ENCODE measurements around the gene DYRK2.
A peak's percentile ranks its signal among the peaks of the same experiment; 100 is the strongest.

Gene DYRK2

GRCh38 chr12:67648521-67649260 lies at the start of gene DYRK2:
TSS of gene DYRK2 (plus strand) at chr12:67648745. CDS start at chr12:67649134, 389 bp downstream.
- ATAC-seq = peak; percentile 62 to 67

GRCh38 chr12:67599691-67600090 lies 48.9 kb upstream of the DYRK2 start:
- ATAC-seq = peak; percentile 17 to 49

GRCh38 chr12:67601126-67601525 lies 47.4 kb upstream of the DYRK2 start:
- no peak for ATAC-seq

DNA sequence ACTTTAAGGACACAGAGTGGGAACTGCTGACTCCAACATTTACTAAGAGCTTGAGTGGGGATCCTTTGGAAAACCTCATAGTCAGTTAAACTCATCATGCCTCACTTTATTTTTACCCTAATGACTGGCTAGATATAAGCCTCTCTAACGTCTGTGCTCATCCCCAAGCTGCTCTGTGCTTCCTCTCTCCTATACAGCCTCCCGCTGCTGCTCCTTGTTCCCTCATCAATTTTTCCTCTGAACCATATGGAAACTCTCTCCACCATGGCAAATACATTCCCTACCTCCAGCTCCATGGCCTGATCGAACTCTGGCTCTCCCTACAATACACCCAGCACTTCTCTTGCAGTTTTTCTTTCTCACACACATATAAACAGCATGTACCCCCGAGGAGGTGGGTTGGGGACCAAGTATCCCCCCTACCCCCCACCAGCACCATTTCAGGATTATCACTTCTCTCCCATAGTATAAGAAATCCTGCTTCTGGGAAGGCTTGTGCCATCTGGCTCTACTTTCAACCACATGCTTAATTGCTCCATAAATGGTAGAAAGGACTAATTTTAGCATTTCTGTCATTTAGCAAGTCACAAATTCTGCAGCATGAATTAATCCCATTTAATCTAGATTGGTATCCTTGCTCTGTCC lies 39.2 kb upstream of the DYRK2 start:
- ATAC-seq = no peak

DNA sequence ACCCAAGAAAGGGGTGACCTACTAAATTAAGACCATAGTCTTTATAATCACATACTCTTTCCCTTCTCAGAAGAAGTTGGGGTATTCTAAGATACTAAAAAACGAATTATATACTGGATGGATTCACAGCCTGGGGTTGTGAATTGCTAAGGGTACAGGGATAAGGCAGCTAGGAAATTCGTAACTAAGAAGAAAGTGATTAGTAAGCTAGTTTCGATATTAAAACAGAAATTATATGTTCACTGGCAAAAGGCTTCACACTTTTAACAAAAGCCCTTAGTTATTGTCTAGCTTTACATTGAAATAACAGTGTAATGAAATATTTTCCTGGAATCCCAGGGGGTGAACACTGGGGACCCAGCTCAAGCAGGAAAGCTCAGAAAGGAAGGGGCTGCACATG lies 35.5 kb upstream of the DYRK2 start:
- ATAC-seq = no peak

- ATAC-seq = no peak
Observed at GRCh38 chr12:67617629-67618028, 30.9 kb upstream of the DYRK2 start.

GRCh38 chr12:67618303-67618702 lies 30.2 kb upstream of the DYRK2 start:
- no peak for ATAC-seq

- no peak for ATAC-seq
Observed at GRCh38 chr12:67621112-67621511, 27.4 kb upstream of the DYRK2 start.

GRCh38 chr12:67621926-67622325 lies 26.6 kb upstream of the DYRK2 start:
- ATAC-seq = no peak

DNA sequence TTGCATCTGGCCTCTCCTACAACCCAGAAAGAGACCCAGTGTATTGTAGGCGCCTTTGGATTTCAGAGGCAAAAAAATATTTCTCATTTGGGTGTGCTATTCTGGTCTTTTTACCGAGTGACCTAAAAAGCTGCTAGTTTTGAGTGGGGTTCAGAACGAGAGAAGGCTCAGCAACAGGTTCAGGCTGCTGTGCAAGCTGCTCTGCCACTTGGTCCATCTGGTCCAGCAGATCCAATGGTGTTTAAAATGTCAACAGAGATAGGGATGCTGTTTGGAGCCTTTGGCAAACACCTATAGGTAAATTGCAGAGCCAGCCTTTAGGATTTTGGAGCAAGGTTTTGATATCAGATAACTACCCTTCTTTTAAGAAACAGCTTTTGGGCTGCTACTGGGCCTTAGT lies 25.3 kb upstream of the DYRK2 start:
- no peak for ATAC-seq

DNA sequence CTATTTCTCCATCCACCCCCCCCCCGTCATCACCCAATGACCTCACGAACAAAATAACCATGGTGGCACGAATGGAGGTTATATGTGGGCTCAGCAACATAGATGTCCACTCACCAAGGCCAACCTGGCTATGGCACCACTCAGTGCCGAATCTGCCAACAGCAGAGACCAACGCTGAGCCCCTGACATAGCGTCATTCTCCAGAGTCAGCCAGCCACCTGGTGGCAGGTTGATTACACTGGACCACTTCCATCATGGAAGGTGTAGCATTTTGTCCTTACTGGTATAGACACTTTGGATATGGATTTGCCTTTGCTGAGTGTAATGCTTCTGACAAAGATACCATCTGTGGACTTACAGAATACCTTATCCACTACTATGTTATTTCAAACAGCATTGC lies 24.2 kb upstream of the DYRK2 start:
- no peak for ATAC-seq

GRCh38 chr12:67625004-67625403 lies 23.5 kb upstream of the DYRK2 start:
- ATAC-seq = no peak

- ATAC-seq = no peak
Observed at GRCh38 chr12:67626156-67626555, 22.4 kb upstream of the DYRK2 start.

DNA sequence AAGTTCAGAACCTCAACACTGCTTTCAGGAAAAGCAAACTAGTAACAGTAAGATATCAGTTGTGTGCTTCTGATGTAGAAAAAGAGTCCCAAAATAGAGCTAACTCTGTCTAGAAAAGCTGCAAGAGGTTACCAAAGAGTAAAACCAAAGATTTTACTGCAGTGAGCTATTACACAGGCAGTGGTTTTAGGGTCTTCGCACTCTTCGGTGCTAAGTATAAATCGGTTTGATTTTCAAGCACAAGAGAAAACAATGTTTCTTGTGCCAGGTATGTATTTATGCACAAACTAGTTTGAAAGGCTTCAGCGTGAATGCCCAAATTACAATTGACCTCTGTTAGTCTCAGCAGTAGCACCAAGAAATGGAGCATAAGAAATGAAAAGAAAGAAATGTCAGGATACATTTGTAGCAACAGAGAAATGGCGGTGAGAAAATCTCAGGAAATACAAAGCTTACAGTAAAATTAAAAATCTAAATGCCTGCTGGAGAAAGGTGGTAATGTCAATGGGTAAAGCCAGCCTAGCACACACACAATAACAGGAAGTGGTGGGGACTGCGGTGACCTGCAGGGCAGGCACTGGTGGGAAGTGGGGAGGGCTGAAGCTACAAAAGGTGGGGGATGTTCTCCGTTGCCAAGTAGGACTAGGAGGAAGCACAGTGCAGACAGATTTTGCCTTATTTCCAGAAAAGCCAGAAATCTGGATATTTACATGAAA lies 18.0 kb upstream of the DYRK2 start:
- ATAC-seq = peak; percentile 96 to 98

GRCh38 chr12:67632005-67632404 lies 16.5 kb upstream of the DYRK2 start:
- no peak for ATAC-seq

GRCh38 chr12:67633024-67633610 lies 15.4 kb upstream of the DYRK2 start:
- no peak for ATAC-seq

DNA sequence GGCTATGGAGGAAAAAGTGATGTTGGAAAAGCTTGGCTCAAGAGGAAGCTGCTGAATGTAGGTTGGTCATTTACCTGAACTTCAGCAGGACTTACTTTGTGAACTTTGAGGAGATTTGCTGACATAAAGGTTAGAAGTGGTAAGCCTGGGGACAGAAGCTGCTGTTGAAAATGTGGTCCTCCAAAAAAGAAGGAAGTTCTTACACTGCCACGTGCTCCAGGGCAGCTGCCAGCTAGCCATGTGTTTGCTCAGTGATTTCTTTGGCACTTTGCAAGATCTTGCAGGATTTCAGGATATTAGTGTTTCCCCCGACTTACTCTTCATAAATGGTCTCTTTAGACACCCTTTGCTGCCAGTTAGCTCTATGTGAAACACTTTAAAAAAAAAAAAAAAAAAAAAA lies 14.8 kb upstream of the DYRK2 start:
- no peak for ATAC-seq

- no peak for ATAC-seq
Observed at GRCh38 chr12:67634303-67634761, 14.2 kb upstream of the DYRK2 start.

- no peak for ATAC-seq
Observed at GRCh38 chr12:67637718-67638117, 10.8 kb upstream of the DYRK2 start.

- ATAC-seq = peak in 1 of 2 donors; percentile 38
Observed at GRCh38 chr12:67638694-67639093, 9.9 kb upstream of the DYRK2 start.

GRCh38 chr12:67640863-67641262 lies 7.7 kb upstream of the DYRK2 start:
- ATAC-seq = no peak

- no peak for ATAC-seq
Observed at GRCh38 chr12:67645126-67645525, 3.4 kb upstream of the DYRK2 start.

GRCh38 chr12:67645601-67646000 lies 2.9 kb upstream of the DYRK2 start:
- ATAC-seq = no peak

All from activated CD4-positive, CD25-positive, alpha-beta regulatory T cell treated with anti-CD3 and anti-CD28 coated beads, Interleukin-2, amount 50 U/mL, for 24 hours (primary cell).